Natural killer cell (primary cell): ENCODE measurements around the gene RNF135. TPM values are rescaled to one million over a fixed set of nuclear protein-coding genes. Genes with fewer than 3 reads are reported as not detected.
A peak's percentile ranks its signal among the peaks of the same experiment; 100 is the strongest.
"Not testable (repeated sequence)": the region's sequence is repeated elsewhere in the genome, so short reads cannot be mapped to it uniquely, and the experiment has no call there.

Experiments used
- ATAC-seq, 3 donors: fragments of 150-1000 bp in 2 of 3; fragments of 200-7000 bp in 1 of 3; cut with Tn5 transposase; 1 replicate in 1 of 3; 2 replicates in 2 of 3; pipeline ENCODE4 v1.10.0; 2021; ENCODE audit warnings: mild to moderate bottlenecking in 2 of 3, moderate library complexity in 2 of 3
- DNase-seq, 2 donors: peaks; one replicate each; pipeline versions ENCODE4 v3.0.0 to v3.0.0-alpha.2; 2013 to 2021; ENCODE audit warnings: mixed read lengths in 1 of 2
- H3K27ac ChIP-seq: one replicate; pipeline ENCODE4 v1.5.1; 2013; ENCODE audit warnings: mild to moderate bottlenecking, low read length
- H3K27me3 ChIP-seq: one replicate; pipeline ENCODE4 v1.6.1; 2013; ENCODE audit warnings: low read length; ENCODE audit not compliant: control insufficient read depth, insufficient read depth
- H3K36me3 ChIP-seq: one replicate; pipeline ENCODE4 v1.6.1; 2013; ENCODE audit warnings: low read length; ENCODE audit not compliant: control insufficient read depth, insufficient read depth
- H3K4me1 ChIP-seq: one replicate; pipeline ENCODE4 v1.6.1; 2013; ENCODE audit warnings: low read length; ENCODE audit not compliant: control insufficient read depth, insufficient read depth
- H3K4me3 ChIP-seq: one replicate; pipeline ENCODE4 v1.5.1; 2013; ENCODE audit warnings: low read length
- H3K9me3 ChIP-seq: one replicate; pipeline ENCODE4 v1.6.1; 2013; ENCODE audit warnings: low read length; ENCODE audit not compliant: control insufficient read depth, insufficient read depth
- H3K27ac Mint-ChIP-seq, 2 donors: one replicate each; pipeline ENCODE4 v1.8.0; 2022; ENCODE audit warnings: mild to moderate bottlenecking in 2 of 2, mixed read lengths in 2 of 2, moderate library complexity in 1 of 2
- H3K27me3 Mint-ChIP-seq, 2 donors: one replicate each; pipeline ENCODE4 v1.8.0; 2022; ENCODE audit warnings: low read depth in 2 of 2, mixed read lengths in 2 of 2
- H3K36me3 Mint-ChIP-seq: one replicate; pipeline ENCODE4 v1.8.0; 2022; ENCODE audit warnings: mixed read lengths
- H3K4me1 Mint-ChIP-seq, 2 donors: one replicate each; pipeline ENCODE4 v1.8.0; 2022; ENCODE audit warnings: mixed read lengths in 2 of 2
- H3K4me3 Mint-ChIP-seq: one replicate; pipeline ENCODE4 v1.8.0; 2022; ENCODE audit warnings: mild to moderate bottlenecking, moderate library complexity, mixed read lengths
- H3K9me3 Mint-ChIP-seq, 2 donors: one replicate each; pipeline ENCODE4 v1.8.0; 2022; ENCODE audit warnings: mixed read lengths in 2 of 2
- WGBS: methylation state at CpG from one replicate; pipeline ENCODE4 v1.1.7; 2013; ENCODE audit warnings: missing lambda C conversion rate; ENCODE audit not compliant: insufficient coverage; 5-methylcytosine and 5-hydroxymethylcytosine counted together
- intact Hi-C: fragments of 100-400 bp; cut with micrococcal nuclease; formaldehyde crosslinking; loops from one replicate; pipeline ENCODE4 v1.14.2; 2022
- total RNA-seq, 4 donors: library from RNA; stranded (reverse); fragments of 120-200 nt in 1 of 4; gene quantifications; one replicate each; pipeline versions ENCODE4 v1.2.3 to v1.2.4, GENCODE V29; 2013 to 2022
- TF ChIP-seq, protein P1 (sequence below): fragments of 200-600 bp; IDR thresholded peaks from one replicate; pipeline ENCODE4 v1.8.0; 2022; ENCODE audit warnings: antibody characterized with exemption

The RNF135 gene
- total RNA-seq, 3 donors from 2014 or later (not counting 1 experiment from before 2014, with no cell fraction given) = 8.8 to 13.5 (median 11.7) TPM

GRCh38 chr17:30957741-30958140 is 13.1 kb upstream of the RNF135 start:
- TF ChIP-seq, protein P1, sequence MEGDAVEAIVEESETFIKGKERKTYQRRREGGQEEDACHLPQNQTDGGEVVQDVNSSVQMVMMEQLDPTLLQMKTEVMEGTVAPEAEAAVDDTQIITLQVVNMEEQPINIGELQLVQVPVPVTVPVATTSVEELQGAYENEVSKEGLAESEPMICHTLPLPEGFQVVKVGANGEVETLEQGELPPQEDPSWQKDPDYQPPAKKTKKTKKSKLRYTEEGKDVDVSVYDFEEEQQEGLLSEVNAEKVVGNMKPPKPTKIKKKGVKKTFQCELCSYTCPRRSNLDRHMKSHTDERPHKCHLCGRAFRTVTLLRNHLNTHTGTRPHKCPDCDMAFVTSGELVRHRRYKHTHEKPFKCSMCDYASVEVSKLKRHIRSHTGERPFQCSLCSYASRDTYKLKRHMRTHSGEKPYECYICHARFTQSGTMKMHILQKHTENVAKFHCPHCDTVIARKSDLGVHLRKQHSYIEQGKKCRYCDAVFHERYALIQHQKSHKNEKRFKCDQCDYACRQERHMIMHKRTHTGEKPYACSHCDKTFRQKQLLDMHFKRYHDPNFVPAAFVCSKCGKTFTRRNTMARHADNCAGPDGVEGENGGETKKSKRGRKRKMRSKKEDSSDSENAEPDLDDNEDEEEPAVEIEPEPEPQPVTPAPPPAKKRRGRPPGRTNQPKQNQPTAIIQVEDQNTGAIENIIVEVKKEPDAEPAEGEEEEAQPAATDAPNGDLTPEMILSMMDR = no peak
- H3K4me3 ChIP-seq = no peak overlapping the region
- H3K4me1 ChIP-seq = peaks cover 33% of the 10 kb centered on the region
- no peaks in the 10 kb centered on the region for H3K27me3 ChIP-seq
- no peak for ATAC-seq
- no peak overlapping the region for H3K4me3 Mint-ChIP-seq
- WGBS = 86% methylated on average over 6 of the region's 6 CpGs
- DNase-seq = no peak
- intact Hi-C loops = no loop called here
- H3K27me3 Mint-ChIP-seq = peaks cover 0 to 4% of the 10 kb centered on the region in 2 donors
- H3K27ac ChIP-seq = no peak overlapping the region
- no peaks in the 10 kb centered on the region for H3K36me3 ChIP-seq
- H3K27ac Mint-ChIP-seq = no peak overlapping the region
- H3K9me3 ChIP-seq = no peaks in the 10 kb centered on the region
- no peaks in the 10 kb centered on the region for H3K9me3 Mint-ChIP-seq
- H3K36me3 Mint-ChIP-seq = no peaks in the 10 kb centered on the region
- no peaks in the 10 kb centered on the region for H3K4me1 Mint-ChIP-seq

GRCh38 chr17:30958187-30958586 is 12.7 kb upstream of the RNF135 start:
- WGBS = 32% methylated on average over 7 of the region's 7 CpGs
- Mint-ChIP-seq H3K36me3 (no peaks in the 10 kb centered on the region), H3K27ac (no peak overlapping the region), H3K4me3 (no peak overlapping the region), H3K27me3 (peaks cover 0 to 4% of the 10 kb centered on the region in 2 donors), H3K4me1 (no peaks in the 10 kb centered on the region), H3K9me3 (no peaks in the 10 kb centered on the region)
- Histone ChIP-seq H3K4me1 (peaks cover 28% of the 10 kb centered on the region), H3K36me3 (no peaks in the 10 kb centered on the region), H3K4me3 (no peak overlapping the region), H3K27ac (peak overlapping the region; percentile 48), H3K9me3 (no peaks in the 10 kb centered on the region), H3K27me3 (no peaks in the 10 kb centered on the region)
- intact Hi-C loops = no loop called here
- DNase-seq (no peak), ATAC-seq (peak in 1 of 3 donors; percentile 53)
- TF ChIP-seq, protein P1 = no peak

DNA sequence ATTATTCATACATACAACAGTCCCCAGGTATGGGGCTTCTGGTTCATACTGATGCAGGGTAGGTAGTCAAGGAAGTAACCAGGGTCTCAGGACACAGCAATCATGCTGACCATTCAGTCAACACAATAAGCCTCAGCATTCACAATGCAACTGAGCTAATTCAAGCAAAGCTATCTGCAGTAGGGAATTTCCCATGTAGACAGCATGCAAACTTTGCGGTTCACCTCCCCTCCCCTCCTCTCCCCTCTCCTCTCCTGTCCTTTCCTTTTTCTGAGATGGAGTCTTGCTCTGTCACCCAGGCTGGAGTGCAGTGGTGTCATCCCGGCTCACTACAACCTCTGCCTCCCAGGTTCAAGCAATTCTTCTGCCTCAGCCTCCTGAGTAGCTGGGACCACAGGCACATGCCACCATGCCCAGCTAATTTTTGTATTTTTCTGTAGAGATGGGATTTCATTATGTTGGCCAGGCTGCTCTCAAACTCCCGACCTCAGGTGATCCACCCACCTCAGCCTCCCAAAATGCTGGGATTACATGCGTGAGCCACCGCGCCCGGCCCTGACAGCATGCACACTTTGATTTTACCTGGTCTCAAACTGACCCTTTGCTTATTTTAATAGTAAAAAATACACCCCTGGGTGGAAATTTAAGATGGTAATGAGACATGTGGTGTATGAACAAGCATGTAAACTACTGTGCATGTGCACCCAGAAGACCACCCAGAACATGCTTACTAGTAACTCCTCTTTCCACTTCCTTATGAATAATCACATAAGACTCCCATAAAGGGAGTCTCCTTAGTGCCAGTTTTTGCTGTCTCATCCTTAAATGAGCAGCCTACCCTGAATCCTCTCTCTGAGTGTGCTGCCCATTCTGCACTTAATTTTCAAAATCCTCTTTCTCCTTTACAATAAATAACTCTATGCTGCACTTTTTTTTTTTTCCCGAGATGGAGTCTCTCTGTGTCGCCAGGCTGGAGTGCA is 9.3 kb upstream of the RNF135 start:
- H3K4me1 ChIP-seq = peaks cover 27% of the 10 kb centered on the region
- ATAC-seq = peak in 1 of 3 donors; percentile 26

DNA sequence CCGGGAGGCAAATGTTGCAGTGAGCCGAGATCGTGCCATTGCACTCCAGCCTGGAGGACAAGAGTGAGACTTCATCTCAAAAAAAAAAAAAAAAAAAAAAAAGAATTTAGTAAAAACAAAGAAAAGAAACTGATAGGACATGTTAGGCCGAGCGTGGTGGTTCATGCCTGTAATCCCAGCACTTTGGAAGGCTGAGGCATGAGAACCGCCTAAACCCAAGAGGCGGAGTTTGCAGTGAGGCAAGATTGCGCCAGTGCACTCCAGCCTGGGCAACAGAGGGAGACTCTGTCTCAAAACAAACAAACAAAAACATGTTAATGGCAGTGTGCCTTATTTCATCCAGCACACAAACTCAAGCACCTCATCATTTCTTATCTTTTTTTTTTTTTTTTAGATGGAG is 6.5 kb upstream of the RNF135 start:
- DNase-seq, ATAC-seq, H3K4me1 Mint-ChIP-seq, H3K27ac Mint-ChIP-seq, H3K36me3 Mint-ChIP-seq, H3K9me3 Mint-ChIP-seq, H3K9me3 ChIP-seq, H3K36me3 ChIP-seq, intact Hi-C loops, H3K4me3 ChIP-seq, H3K27ac ChIP-seq, H3K4me3 Mint-ChIP-seq, H3K27me3 Mint-ChIP-seq, H3K27me3 ChIP-seq: not testable (repeated sequence)
- H3K4me1 ChIP-seq = peaks cover 15% of the 10 kb centered on the region
- 96% methylated on average over 8 of the region's 8 CpGs for WGBS

More for the DNA sequence above, 9.3 kb upstream of the RNF135 start:
- no peak overlapping the region for H3K4me3 ChIP-seq
- peak overlapping the region; percentile 49 for H3K27ac ChIP-seq
- peak in 1 of 2 donors; percentile 51 for DNase-seq
- Mint-ChIP-seq H3K9me3 (no peaks in the 10 kb centered on the region), H3K27ac (no peak overlapping the region), H3K4me3 (no peak overlapping the region), H3K36me3 (no peaks in the 10 kb centered on the region), H3K27me3 (peaks cover 0 to 4% of the 10 kb centered on the region in 2 donors), H3K4me1 (no peaks in the 10 kb centered on the region)
- intact Hi-C loops = no loop called here
- no peaks in the 10 kb centered on the region for H3K36me3 ChIP-seq
- TF ChIP-seq, protein P1 = no peak
- H3K9me3 ChIP-seq = no peaks in the 10 kb centered on the region
- 75% methylated on average over 6 of the region's 9 CpGs for WGBS
- H3K27me3 ChIP-seq = no peaks in the 10 kb centered on the region
